ENCODE measurements around the gene CNIH1. TPM values are rescaled to one million over a fixed set of nuclear protein-coding genes. Genes with fewer than 3 reads are reported as not detected.

The CNIH1 gene
- total and polyA plus RNA-seq, 2 of the 13 experiments (the other 11 are each of a cell fraction or from before 2014, with no cell fraction given): 166 to 421 TPM

DNA sequence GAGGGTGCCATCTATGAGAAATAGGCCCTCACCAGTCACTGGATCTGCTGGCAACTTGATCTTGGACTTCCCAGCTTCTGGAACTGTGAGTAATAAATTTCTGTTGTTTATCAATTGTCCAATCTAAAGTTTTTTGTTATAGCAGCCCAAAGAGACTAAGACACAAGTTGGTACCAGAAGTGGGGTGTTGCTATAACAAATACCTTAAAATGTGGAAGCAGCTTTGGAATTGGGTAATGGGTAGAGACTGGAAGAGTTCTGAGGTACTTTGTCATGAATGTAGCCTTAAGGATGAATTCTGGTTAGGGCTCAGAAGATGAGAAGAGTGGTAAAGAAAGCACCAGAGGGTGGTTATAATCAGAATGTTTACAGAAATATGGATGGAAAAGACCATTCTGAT is 26.1 kb upstream of the CNIH1 start:
- TF ChIP-seq SMAD1 (CRISPR knock-in tag; IDR thresholded peaks at IDR 0.05; ENCODE audit: borderline replicate concordance, low read depth): no peak
- TF ChIP-seq, protein P1, sequence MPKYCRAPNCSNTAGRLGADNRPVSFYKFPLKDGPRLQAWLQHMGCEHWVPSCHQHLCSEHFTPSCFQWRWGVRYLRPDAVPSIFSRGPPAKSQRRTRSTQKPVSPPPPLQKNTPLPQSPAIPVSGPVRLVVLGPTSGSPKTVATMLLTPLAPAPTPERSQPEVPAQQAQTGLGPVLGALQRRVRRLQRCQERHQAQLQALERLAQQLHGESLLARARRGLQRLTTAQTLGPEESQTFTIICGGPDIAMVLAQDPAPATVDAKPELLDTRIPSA (CRISPR knock-in tag; IDR thresholded peaks at IDR 0.05; ENCODE audit: borderline replicate concordance): no peak
- TF ChIP-seq, protein P2, sequence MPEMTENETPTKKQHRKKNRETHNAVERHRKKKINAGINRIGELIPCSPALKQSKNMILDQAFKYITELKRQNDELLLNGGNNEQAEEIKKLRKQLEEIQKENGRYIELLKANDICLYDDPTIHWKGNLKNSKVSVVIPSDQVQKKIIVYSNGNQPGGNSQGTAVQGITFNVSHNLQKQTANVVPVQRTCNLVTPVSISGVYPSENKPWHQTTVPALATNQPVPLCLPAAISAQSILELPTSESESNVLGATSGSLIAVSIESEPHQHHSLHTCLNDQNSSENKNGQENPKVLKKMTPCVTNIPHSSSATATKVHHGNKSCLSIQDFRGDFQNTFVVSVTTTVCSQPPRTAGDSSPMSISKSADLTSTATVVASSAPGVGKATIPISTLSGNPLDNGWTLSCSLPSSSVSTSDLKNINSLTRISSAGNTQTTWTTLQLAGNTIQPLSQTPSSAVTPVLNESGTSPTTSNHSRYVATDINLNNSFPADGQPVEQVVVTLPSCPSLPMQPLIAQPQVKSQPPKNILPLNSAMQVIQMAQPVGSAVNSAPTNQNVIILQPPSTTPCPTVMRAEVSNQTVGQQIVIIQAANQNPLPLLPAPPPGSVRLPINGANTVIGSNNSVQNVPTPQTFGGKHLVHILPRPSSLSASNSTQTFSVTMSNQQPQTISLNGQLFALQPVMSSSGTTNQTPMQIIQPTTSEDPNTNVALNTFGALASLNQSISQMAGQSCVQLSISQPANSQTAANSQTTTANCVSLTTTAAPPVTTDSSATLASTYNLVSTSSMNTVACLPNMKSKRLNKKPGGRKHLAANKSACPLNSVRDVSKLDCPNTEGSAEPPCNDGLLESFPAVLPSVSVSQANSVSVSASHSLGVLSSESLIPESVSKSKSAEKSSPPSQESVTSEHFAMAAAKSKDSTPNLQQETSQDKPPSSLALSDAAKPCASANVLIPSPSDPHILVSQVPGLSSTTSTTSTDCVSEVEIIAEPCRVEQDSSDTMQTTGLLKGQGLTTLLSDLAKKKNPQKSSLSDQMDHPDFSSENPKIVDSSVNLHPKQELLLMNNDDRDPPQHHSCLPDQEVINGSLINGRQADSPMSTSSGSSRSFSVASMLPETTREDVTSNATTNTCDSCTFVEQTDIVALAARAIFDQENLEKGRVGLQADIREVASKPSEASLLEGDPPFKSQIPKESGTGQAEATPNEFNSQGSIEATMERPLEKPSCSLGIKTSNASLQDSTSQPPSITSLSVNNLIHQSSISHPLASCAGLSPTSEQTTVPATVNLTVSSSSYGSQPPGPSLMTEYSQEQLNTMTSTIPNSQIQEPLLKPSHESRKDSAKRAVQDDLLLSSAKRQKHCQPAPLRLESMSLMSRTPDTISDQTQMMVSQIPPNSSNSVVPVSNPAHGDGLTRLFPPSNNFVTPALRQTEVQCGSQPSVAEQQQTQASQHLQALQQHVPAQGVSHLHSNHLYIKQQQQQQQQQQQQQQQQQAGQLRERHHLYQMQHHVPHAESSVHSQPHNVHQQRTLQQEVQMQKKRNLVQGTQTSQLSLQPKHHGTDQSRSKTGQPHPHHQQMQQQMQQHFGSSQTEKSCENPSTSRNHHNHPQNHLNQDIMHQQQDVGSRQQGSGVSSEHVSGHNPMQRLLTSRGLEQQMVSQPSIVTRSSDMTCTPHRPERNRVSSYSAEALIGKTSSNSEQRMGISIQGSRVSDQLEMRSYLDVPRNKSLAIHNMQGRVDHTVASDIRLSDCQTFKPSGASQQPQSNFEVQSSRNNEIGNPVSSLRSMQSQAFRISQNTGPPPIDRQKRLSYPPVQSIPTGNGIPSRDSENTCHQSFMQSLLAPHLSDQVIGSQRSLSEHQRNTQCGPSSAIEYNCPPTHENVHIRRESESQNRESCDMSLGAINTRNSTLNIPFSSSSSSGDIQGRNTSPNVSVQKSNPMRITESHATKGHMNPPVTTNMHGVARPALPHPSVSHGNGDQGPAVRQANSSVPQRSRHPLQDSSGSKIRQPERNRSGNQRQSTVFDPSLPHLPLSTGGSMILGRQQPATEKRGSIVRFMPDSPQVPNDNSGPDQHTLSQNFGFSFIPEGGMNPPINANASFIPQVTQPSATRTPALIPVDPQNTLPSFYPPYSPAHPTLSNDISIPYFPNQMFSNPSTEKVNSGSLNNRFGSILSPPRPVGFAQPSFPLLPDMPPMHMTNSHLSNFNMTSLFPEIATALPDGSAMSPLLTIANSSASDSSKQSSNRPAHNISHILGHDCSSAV (CRISPR knock-in tag; IDR thresholded peaks at IDR 0.05; ENCODE audit: borderline replicate concordance): no peak
- no peak for TF ChIP-seq ZNF772 (CRISPR knock-in tag; IDR thresholded peaks at IDR 0.05)
- TF ChIP-seq BRCA1 (CRISPR knock-in tag; IDR thresholded peaks at IDR 0.05): no peak
- TF ChIP-seq, protein P3, sequence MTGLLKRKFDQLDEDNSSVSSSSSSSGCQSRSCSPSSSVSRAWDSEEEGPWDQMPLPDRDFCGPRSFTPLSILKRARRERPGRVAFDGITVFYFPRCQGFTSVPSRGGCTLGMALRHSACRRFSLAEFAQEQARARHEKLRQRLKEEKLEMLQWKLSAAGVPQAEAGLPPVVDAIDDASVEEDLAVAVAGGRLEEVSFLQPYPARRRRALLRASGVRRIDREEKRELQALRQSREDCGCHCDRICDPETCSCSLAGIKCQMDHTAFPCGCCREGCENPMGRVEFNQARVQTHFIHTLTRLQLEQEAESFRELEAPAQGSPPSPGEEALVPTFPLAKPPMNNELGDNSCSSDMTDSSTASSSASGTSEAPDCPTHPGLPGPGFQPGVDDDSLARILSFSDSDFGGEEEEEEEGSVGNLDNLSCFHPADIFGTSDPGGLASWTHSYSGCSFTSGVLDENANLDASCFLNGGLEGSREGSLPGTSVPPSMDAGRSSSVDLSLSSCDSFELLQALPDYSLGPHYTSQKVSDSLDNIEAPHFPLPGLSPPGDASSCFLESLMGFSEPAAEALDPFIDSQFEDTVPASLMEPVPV (CRISPR knock-in tag; IDR thresholded peaks at IDR 0.05): no peak
- TF ChIP-seq KLF15 (CRISPR knock-in tag; IDR thresholded peaks at IDR 0.05; ENCODE audit: borderline replicate concordance): no peak
- no peak for TF ChIP-seq SOX5 (CRISPR knock-in tag; IDR thresholded peaks at IDR 0.05; ENCODE audit: borderline replicate concordance)
- TF ChIP-seq, protein P4, sequence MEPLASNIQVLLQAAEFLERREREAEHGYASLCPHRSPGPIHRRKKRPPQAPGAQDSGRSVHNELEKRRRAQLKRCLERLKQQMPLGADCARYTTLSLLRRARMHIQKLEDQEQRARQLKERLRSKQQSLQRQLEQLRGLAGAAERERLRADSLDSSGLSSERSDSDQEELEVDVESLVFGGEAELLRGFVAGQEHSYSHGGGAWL (CRISPR knock-in tag; IDR thresholded peaks at IDR 0.05): no peak
- TF ChIP-seq TBP (CRISPR knock-in tag; IDR thresholded peaks at IDR 0.05): no peak
- TF ChIP-seq NAIF1 (CRISPR knock-in tag; IDR thresholded peaks at IDR 0.05; ENCODE audit: borderline replicate concordance): no peak
- ATAC-seq: no peak
- intact Hi-C loops (cut with micrococcal nuclease; ENCODE audit: unreplicated experiment) (no loop called here), in situ Hi-C loops (cut with HindIII; ENCODE audit: extremely low pct_ligation_motif_present, low pct_unique_long_range_greater_than_20kb) (no loop called here)
- CTCF ChIA-PET (ENCODE audit: low intra/inter-chr PET ratio, low total read pairs): no interaction called here
- Histone ChIP-seq H2AFZ (ENCODE audit: low read length) (no peak overlapping the region), H3K9ac (ENCODE audit: insufficient read depth, low read depth, low read length) (no peak overlapping the region), H4K20me1 (ENCODE audit: insufficient read depth, low read length) (no peaks in the 10 kb centered on the region), H3K9me3 (ENCODE audit: low read length) (peaks cover 12% of the 10 kb centered on the region), H3K4me1 (ENCODE audit: insufficient read depth, low read length) (peaks cover 21% of the 10 kb centered on the region; the same call in 1 of the 2 replicates), H3K4me3 (replicated peaks in 1 of 3; ENCODE audit: insufficient read depth in 1 of 3, low read depth in 2 of 3, low read length in 3 of 3) (no peak overlapping the region), H3K36me3 (replicated peaks in 1 of 2; ENCODE audit: control insufficient read depth in 1 of 2, insufficient read depth in 2 of 2, low read length in 2 of 2) (no peaks in the 10 kb centered on the region; a peak in 1 of 5 replicates), H3K4me2 (ENCODE audit: low read depth, low read length) (no peak overlapping the region), H3K79me2 (ENCODE audit: insufficient read depth, low read length) (no peaks in the 10 kb centered on the region), H3K27me3 (ENCODE audit: control insufficient read depth in 1 of 2, insufficient read depth in 2 of 2, low read length in 2 of 2) (no peaks in the 10 kb centered on the region), H3K27ac (ENCODE audit: extremely low read length, insufficient read depth, low read length) (no peak overlapping the region)
- DNase-seq (ENCODE audit: low spot score): no peak
- FAIRE-seq: no peak
- POLR2A ChIA-PET: no interaction called here
- no TSS peak for BruUV-seq (replicated peaks)

Data from HepG2 (cell line).